Measurements from ENCODE around the gene WDFY1.

DNA sequence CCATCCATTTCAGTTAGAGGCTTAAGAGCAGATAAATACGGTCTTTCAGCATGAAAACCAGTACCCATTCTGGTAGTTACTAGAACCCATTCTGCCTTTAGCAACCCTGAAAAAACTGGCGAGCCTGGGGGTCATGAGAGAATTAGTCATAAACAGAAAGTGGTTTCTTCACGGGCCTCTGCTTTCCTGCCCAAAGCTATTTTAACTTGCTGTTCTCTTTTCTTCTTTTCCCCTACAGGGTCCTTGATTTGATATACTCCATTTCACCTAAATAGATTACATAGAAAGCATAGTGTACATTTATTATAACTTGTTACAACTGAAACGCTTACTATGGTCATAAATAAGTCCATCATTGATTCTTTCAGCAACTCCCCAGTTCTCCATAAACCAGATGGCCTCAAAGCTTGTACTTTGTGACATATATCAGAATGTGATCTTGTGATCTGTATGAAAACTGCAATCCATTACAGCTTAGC, 48.3 kb downstream of the WDFY1 start:
- TF ChIP-seq, protein P1, sequence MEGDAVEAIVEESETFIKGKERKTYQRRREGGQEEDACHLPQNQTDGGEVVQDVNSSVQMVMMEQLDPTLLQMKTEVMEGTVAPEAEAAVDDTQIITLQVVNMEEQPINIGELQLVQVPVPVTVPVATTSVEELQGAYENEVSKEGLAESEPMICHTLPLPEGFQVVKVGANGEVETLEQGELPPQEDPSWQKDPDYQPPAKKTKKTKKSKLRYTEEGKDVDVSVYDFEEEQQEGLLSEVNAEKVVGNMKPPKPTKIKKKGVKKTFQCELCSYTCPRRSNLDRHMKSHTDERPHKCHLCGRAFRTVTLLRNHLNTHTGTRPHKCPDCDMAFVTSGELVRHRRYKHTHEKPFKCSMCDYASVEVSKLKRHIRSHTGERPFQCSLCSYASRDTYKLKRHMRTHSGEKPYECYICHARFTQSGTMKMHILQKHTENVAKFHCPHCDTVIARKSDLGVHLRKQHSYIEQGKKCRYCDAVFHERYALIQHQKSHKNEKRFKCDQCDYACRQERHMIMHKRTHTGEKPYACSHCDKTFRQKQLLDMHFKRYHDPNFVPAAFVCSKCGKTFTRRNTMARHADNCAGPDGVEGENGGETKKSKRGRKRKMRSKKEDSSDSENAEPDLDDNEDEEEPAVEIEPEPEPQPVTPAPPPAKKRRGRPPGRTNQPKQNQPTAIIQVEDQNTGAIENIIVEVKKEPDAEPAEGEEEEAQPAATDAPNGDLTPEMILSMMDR (IDR thresholded peaks at IDR 0.05), result no peak
- TF ChIP-seq POLR2A (IDR thresholded peaks at IDR 0.05) (no peak), POLR2AphosphoS5 (IDR thresholded peaks at IDR 0.05) (no peak)
